COLO668 (cell line): ENCODE measurements around the gene ABHD17C.

Experiments
- DNase-seq: peaks from one replicate; lab custom pipeline; 2025; ENCODE audit not compliant: unreplicated experiment; lab: John Stamatoyannopoulos, UW

The ABHD17C gene

DNA sequence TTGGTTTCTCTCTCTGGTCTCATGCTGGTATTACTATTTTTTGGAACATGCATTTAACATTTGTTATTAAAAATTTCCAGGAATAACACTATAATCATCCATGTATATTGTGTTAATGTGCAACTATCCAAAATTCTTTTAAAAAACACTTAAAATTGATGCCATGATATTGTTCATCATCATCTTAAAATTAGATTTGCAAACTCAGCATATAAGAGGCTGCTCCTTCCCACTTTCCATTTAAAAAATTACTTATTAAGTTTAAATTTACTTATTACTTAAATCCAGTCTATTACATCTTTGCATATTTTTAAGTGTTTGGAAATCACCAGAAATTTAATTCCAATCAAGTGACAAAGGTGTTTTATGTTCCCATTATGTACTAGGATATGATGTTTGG, 5.8 kb upstream of the ABHD17C start:
- DNase-seq = no peak

DNA sequence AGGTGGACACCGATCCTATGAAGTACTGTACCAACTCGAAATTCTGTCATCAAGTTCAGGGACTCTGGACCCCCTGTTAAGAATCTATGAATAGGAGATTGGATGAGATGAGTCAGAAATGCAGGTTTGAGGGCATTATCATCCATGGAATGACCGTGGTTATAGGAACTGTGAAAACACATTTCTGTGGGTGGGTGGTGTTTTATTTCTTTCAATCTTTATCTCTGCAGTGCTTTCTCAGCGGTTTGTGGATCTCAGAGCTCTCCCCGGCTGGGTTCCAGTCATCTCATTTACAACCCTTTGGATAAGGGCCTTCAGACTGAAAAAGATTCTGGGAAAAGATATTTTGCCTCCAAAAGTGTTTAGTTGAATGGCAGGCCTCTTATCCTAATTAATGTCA, 5.4 kb upstream of the ABHD17C start:
- no peak for DNase-seq

DNA sequence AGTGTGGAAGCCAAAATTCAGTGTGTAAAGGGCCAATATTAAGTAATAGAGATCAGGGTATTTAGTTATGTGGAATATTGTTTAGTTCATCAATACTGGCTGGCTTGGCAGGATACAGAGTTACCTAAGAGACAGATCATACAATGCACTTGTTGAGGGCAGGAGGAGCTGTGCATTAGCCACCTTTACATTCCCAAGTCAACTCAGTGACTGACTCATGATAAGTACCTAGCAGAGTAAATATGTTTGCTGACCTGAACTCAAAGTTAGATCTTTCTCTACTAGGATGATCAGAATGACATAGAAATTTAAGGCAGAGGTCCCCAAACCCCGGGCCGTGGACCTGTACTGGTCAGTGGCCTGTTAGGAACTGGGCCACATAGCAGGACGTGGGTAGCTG, 3.5 kb upstream of the ABHD17C start:
- DNase-seq = no peak

DNA sequence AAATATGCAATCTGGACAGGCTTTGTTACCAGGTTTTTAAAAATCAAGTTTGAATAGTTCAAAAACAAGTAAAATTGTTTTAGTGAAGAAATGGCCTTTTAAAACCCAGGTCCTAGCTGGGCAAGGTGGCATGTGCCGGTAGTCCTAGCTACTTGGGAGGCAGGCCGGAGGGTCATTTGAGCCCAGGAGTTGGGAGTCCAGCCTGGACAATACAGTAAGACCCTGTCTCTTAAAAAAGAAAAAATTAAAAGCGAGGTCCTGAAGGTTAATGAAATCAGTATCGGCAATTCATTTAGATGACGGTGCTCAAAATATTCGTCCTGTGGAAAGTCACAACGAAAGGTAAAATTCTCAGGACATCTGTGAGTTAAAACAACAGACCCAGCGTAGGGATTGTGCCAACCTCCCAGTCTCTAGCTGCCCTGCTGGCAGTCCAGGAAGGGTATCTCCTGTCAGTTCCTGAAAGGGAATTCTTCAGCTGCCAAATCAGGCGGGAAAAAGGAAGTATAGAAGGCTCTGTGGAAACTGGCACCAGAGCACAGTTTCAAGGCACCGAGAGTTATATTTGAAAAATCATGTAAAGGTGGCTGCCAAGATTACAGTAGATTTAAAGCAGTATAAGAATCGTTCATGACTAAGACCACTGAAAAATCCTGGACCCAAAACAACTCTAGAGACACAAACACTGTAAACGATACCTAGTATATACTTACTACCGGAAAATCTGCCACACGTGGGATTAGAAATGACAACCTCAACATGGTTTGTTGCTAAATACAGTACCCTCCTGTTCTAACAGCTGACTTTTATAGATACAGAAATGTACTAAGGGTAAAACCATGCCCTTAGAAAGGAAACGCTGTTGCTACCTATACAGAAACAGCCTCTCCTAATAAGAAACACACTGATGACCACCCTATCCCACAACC, 1.2 kb upstream of the ABHD17C start:
- no peak for DNase-seq

DNA sequence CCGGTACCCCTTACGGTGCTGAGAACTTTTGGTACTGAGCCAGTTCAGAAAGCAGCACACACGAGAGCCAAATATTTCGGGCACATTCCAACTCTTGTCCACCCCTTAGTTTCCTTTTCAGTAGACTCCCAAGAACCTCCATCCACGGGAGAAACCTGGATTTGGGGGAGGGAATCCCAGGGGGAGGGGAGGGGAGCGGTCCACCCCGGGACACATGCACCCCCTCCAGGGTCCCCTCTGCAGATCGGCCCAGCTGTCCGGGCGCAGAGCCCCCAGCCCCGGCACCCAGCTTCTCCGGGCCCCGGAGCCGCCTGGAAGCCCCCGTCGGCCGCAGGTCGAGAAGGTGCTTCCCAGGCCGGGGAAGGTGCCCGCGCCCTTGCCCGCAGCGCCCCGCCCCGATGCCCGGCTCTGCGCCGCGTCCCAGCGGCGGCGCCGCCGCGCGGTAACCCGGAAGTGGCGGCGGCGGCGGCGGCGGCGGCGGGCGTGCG, 455 bp upstream of the ABHD17C start:
- DNase-seq = no peak

DNA sequence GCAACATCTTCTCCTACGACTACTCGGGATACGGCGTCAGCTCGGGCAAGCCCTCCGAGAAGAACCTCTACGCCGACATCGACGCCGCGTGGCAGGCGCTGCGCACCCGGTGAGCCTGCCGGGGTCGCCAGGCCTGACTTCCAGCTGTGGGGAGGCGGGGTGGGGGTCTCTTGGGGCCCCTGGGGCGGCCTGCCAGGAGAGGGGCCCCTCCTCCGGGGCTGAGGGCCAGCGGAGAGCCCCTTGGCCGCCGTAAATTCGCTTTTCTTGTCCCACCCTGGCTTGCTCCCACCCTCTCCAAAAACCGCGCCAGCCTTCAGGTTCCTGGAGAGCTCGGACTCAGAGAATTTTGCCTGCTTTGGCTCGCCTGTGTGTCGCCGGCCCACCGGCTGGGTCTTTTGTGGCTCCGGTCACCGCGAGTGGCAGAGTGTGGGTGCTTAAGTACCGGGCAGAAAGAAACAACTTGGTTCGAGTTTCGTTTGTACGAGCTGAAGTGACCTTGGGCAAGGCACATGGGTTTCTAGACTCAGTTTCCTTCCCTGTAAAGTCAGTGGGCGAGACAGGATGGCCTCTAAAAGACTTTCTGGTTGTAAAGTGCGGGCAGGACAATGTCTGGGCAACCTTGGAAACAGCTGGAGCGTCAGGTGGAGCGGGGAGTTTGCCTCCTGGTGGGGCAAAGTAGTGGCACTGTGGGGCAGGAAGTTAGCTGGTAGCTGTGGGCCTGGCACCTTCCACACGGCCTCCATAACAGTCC, 976 bp downstream of the ABHD17C start:
- DNase-seq = peak; percentile 51

DNA sequence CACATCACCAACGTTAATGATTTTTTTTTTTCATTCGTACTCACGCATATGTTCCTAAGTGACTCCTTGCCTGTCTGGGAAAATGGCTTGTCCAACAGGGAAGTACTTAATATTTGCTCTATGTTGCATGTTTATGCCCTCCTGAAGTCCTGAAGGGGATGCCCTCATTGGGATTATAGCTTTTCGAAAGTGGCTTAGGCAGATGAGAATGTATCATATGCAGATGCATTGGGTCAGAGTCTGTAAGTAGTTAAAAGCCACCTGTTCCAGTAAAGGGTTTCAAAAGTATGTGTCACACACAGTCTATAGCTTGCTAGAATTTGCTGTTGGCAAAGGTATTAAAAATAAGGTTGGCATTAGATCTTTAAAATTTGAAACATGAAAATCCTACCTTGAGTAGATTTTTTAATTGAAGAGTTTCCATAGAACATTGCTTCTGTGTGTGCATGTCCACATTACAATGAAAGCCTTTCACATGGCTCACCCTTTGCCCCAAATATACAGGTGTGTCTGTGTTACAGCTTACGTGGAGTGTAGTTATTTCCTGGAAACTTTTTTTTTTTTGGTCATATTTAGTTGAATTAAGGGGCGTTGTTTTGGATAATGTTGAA, 2.1 kb downstream of the ABHD17C start:
- no peak for DNase-seq

DNA sequence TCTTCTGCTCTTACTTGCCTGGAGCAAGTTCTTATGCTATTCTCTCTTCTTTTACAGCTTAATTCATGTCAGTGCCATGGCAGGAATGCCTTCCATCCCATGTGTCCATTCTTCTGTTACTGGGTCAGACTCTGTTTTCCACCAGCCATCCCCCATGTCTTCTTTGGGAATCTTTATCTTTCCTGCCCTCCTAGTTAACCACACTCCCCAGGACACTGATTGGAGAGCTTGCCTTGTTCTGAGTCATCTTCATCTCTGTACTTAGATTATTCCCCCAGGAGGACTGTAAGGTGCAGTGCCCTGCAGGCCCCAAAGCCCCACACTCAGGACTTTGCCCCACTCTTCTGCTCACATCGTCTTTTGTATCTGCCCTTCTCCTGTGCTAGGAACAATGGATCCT, 3.6 kb downstream of the ABHD17C start:
- DNase-seq = no peak

DNA sequence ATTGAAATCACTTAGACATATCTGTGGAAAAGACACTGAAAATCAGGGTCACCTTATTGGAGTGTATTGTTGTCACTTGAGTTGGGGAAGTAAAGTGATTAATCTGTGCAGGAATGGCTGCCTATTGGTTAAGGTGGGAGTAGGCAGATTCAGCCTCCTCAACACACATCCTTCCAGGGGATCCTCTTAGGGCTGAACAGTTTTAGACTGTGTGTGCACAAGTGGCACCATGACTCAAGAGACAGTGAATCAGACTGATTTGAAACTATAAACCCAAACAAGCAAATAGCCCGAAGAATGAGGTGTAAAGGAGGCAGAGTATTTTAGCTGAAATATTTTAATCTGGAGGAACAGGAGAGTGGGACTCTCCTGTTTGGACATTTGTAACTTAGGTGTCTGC, 4.9 kb downstream of the ABHD17C start:
- no peak for DNase-seq

DNA sequence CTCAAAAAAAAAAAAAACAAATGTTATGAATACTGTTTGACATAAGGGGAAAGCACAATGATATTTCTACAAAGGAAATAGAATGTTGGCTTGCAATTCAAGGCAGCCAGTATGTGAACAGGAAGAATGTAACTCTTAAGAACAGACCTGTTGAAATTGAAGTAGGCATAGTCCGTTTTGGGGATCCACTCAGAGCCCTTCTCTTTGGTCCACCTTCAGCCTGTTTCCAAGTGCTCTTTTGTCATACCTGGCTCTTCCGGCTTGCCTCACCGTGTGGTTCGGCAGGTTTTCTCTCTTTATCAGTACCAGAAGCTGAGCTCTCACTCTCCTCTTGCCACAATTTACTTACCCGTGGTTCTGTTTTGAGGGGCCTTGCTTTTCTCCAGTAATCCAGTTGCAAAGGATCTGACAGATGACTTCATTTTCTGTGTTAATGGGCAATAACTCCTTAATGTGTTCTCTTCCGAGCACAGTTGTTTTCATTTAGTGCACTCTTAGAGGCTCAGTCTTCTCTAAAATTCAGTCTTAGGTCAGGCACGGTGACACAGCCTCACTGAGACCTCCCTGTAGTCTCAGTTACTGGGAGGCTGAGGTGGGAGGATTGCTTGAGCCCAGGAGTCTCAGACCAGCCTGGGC, 6.7 kb downstream of the ABHD17C start:
- no peak for DNase-seq

DNA sequence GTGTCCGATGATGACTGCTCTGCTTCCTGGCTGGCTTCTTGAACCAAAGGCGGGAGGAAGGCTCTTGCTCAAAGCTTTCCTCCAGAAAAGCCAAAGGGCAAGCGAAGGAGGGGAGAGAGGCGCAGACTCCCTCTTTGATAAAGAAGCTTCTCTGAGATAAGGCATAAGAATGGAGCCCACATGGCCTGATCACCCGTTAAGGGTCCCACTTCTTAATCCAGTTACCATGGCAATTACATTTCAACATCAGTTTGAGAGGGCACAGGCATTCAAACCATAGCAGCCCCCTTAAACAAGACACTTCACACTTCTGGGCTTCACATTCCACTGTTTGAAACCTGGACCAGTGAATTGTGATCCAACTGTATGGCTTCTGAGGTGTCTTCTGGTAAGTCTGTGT, 8.0 kb downstream of the ABHD17C start:
- no peak for DNase-seq

DNA sequence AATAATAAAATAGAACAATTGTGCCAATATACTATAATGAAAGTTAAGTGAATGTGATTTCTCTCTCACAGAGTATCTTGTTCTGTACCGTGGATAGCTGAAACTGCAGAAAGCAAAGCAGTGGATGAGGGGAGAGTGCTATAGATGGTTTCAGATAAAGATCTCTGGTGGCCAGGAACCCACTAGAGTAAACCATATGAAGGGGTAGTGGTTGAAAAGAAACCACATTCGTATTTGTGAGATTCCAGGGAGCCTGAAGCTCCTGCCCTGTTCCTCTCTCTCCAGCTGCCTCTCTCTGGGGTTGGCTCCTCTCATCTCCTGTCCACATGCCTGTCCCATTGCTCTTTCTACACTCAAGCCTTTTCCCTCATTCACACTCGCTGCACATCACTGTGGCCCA, 8.9 kb downstream of the ABHD17C start:
- no peak for DNase-seq

DNA sequence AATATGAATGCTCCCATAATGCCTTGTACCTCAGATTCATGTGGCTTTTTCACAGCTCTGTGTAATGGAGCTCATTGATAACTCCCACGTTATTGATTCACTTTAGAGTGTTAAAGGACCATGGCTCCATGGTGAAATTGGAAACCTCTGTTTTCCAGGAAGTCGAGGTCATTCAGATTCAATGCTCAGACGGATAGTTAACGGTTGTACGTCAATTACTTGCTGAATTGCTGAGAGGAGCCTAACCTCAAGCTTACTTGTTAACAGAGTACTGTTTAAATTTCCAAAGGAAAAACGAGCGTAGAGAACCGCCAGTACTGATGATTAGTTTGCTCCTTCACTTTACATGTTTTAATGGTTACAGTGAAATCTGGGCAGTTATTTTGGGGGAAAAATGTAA, 11.1 kb downstream of the ABHD17C start:
- no peak for DNase-seq

DNA sequence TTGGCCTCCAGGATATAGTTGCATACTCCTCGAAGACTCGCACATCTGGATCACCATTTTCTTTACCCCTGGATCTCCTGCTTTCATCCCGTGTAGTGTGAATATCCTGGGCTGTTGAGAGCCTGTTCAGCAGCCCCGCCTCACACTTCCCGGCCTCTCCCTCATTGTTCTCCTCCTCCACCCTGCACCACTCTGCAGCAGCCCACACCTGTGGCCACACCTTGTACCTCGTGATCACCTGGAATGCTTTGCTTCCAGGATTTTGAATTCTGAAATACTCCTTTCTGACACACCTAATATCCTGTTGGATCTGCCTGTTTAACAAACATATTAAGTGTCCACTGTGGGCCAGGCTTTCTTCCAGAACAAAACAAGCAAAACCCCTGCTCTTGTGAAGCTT, 14.4 kb downstream of the ABHD17C start:
- DNase-seq = peak; percentile 67

DNA sequence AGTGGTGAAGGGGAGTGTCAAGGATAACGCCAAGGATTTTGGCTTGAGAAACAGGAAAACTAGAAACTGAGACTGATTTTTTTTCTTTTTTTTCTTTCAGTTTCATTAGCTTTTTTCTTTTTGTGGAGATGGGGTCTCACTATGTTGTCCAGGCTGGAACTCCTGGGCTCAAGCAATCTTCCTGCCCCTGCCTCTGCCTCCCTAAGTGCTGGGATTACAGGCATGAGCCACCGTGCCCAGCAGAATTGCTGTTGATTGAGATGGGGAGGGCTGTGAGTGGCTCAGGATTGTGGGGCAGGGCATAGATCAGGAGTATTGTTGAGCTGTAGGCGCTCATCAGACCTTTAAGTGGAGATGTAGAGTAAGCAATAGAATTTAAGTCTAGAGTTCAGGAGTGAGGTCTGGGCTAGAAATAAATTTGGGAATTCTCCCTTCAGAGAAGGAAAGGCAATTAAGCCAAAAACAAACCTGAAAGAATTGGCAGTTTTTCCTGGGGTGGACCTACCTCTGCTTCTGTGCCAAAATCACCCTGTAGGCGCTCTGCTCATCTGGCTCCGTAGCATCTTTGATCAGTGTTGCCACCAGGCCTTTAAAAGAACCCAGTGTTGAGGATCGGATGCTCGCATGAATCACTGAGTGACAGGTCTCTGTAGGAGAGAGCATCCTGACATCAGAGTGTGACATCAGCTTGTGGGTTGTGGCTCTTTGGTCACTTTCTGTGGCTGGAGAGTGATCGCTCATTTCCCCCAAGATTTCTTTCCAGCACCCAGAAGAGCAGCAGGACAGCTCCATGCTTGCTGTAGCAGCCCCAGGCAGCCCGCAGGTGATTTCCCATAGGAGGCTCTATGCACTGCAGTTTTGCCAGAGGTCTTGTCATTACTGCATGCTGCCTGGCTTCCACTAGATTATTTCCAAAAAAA, 15.8 kb downstream of the ABHD17C start:
- DNase-seq = no peak

DNA sequence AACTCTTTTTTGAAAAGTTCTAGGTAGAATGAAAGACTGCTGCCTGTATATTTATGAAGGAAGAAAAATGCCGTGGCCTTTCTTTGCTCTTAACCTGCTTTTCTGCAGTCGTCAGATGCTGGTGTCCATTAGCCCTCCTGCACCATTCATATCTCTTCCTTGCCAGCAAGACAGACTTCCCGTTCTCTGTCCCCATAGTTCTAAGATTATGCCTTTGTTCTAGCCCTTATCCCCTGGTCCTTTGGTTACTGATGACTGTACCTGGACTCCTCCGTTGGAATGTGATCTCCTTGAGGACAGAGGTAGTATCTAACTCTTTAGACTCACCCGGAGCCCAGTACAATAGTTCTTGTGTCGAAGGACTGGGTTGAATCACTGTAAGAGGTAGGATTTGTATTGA, 16.8 kb downstream of the ABHD17C start:
- DNase-seq = no peak

DNA sequence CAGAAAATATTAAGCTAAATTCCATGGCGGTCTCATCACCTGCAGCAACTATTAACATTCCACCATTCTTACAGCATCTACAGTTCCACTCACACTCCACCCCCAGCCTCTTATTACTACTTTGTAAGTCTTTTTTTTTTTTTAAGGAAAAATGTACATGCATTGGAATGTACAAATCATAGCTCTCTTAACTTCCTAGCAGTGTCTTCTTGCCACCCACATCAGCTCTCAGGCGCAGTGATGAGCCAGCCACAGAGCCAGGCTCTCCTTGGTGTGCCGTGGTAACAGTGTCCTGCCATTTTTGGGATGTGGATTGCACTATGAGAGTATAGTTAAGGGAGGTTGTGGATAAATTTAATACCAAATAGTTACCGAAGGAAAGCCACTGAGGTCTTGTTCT, 17.8 kb downstream of the ABHD17C start:
- no peak for DNase-seq

DNA sequence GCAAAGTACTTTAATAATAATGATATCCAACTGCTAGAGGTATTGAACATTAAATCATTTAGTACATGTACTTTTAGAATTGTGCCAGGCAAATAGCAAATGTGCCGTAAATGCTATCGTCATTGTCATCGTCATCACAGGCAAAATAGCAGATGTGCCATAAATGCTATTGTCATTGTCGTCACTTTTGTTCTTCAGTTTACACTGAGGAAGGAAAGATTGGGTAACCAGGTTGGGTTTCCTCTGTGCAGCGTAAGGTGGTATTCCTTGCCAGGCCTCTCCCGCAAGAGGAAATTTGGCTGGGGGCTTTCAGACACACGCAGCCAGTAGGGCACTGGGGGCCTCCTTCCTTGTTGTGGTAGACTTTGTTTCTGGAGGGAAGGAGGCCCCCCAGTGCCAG, 26.4 kb downstream of the ABHD17C start:
- no peak for DNase-seq

DNA sequence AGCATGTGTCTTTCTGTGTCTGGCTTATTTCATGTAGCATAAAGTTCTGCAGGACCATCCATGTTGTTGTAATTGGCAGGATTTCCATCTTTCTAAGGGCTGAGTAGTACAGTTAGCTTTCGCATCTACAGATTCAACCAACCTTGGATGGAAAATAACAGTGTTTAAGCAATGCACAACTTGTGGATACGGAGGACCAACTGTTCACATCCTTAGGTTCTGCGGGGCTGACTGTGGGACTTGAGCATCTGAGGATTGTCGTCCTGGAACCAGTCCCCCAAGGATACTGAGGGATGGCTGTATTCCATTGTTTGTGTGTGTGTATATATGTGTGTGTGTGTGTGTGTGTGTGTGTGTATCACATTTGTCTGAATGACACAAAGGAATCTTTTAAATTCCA, 27.7 kb downstream of the ABHD17C start:
- no peak for DNase-seq

DNA sequence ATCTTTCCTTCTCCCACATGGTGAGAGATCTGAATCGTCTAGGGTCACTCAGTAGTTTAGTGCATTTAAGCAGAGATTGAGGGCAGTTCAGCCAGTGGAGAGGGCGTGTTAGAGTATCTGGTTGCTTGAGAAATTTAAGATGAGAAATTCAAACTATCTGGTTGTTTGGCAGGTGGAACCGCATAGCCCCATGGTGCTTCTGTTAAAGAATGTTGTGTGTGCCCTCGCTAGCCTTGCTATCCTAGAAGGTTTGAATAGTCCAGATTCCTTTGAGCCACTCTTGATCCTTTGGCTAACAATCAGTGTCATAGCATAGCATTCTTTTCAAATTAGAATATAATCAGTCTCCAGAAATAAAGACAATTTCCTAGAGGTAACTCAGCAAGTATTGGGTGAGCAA, 32.1 kb downstream of the ABHD17C start:
- no peak for DNase-seq
